ENCODE data around the gene AGAP2. TPM values are rescaled to one million over a fixed set of nuclear protein-coding genes. Genes with fewer than 3 reads are reported as not detected.
A peak's percentile ranks its signal among the peaks of the same experiment; 100 is the strongest.

Gene AGAP2
- total RNA-seq, 1 donor from 2014 or later, result 0.29 TPM

- peaks cover 12% of the 10 kb centered on the region for H3K4me1 Mint-ChIP-seq (ENCODE audit: low read depth)
- H3K36me3 Mint-ChIP-seq (ENCODE audit: insufficient read depth), result peaks cover 9% of the 10 kb centered on the region
- TF ChIP-seq, protein P1, sequence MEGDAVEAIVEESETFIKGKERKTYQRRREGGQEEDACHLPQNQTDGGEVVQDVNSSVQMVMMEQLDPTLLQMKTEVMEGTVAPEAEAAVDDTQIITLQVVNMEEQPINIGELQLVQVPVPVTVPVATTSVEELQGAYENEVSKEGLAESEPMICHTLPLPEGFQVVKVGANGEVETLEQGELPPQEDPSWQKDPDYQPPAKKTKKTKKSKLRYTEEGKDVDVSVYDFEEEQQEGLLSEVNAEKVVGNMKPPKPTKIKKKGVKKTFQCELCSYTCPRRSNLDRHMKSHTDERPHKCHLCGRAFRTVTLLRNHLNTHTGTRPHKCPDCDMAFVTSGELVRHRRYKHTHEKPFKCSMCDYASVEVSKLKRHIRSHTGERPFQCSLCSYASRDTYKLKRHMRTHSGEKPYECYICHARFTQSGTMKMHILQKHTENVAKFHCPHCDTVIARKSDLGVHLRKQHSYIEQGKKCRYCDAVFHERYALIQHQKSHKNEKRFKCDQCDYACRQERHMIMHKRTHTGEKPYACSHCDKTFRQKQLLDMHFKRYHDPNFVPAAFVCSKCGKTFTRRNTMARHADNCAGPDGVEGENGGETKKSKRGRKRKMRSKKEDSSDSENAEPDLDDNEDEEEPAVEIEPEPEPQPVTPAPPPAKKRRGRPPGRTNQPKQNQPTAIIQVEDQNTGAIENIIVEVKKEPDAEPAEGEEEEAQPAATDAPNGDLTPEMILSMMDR (IDR thresholded peaks at IDR 0.05; ENCODE audit: unreplicated experiment), result no peak
- H3K4me3 Mint-ChIP-seq (ENCODE audit: low read depth), result peak overlapping the region; percentile 100
- DNase-seq (ENCODE audit: low spot score, unreplicated experiment), result no peak
- no peak overlapping the region for H3K27ac Mint-ChIP-seq
- H3K9me3 Mint-ChIP-seq (ENCODE audit: low read depth), result no peaks in the 10 kb centered on the region
- H3K27me3 Mint-ChIP-seq, result no peaks in the 10 kb centered on the region
Observed at GRCh38 chr12:57781801-57782200, 43.3 kb upstream of the AGAP2 start.

DNA sequence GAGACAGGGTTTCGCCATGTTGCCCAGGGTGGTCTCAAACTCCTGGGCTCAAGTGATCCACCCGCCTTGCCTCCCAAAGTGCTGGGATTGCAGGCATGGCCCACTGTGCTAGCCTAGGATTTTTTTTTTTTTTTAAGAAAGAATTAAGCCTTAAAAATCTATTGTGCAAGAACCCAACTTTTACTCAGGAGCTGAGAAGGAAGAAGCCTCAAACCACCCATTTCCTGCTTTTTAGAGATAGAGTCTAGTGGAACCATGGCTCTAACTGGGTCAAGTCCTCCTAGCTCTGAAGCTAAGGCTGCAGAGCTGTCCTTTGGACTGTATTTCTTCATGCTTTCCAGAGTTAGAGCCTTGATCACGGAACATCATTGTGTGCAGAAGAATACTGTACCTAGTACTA is 42.7 kb upstream of the AGAP2 start:
- H3K27ac Mint-ChIP-seq, result no peak overlapping the region
- H3K27me3 Mint-ChIP-seq, result no peaks in the 10 kb centered on the region
- DNase-seq (ENCODE audit: low spot score, unreplicated experiment), result no peak
- H3K9me3 Mint-ChIP-seq (ENCODE audit: low read depth), result no peaks in the 10 kb centered on the region
- peaks cover 12% of the 10 kb centered on the region for H3K4me1 Mint-ChIP-seq (ENCODE audit: low read depth)
- peaks cover 6% of the 10 kb centered on the region for H3K36me3 Mint-ChIP-seq (ENCODE audit: insufficient read depth)
- H3K4me3 Mint-ChIP-seq (ENCODE audit: low read depth), result no peak overlapping the region
- TF ChIP-seq, protein P1 (IDR thresholded peaks at IDR 0.05; ENCODE audit: unreplicated experiment), result no peak

DNA sequence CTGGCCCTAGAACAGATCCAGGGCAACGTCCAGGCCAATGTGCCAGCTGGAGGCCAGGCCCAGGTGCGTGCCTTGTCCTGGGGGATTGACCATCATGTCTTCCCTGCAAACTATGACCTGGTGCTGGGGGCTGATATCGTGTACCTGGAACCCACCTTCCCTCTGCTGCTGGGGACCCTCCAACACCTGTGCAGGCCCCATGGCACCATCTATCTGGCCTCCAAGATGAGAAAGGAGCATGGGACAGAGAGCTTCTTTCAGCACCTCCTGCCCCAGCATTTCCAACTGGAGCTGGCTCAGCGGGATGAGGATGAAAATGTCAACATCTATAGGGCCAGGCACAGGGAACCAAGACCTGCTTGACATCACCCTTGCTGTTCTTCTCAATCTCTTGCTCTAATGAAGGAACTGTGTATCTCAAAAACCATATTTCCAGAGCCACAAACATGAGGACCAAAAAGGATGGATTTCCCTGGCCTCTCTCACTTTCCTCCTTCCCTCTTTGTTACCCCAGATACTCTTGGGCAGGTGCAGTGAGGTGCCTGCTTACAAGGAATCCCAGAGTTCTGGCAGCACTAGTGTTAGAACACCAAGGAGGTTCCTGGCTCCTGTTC is 41.8 kb upstream of the AGAP2 start:
- no peak for DNase-seq (ENCODE audit: low spot score, unreplicated experiment)
- no peaks in the 10 kb centered on the region for H3K9me3 Mint-ChIP-seq (ENCODE audit: low read depth)
- TF ChIP-seq, protein P1 (IDR thresholded peaks at IDR 0.05; ENCODE audit: unreplicated experiment), result no peak
- peaks cover 8% of the 10 kb centered on the region for H3K36me3 Mint-ChIP-seq (ENCODE audit: insufficient read depth)
- no peaks in the 10 kb centered on the region for H3K27me3 Mint-ChIP-seq
- H3K27ac Mint-ChIP-seq, result no peak overlapping the region
- H3K4me3 Mint-ChIP-seq (ENCODE audit: low read depth), result no peak overlapping the region
- peaks cover 12% of the 10 kb centered on the region for H3K4me1 Mint-ChIP-seq (ENCODE audit: low read depth)

- Mint-ChIP-seq H3K4me3 (ENCODE audit: low read depth) (no peak overlapping the region), H3K9me3 (ENCODE audit: low read depth) (no peaks in the 10 kb centered on the region), H3K4me1 (ENCODE audit: low read depth) (peaks cover 12% of the 10 kb centered on the region), H3K36me3 (ENCODE audit: insufficient read depth) (peaks cover 8% of the 10 kb centered on the region), H3K27me3 (no peaks in the 10 kb centered on the region), H3K27ac (no peak overlapping the region)
- TF ChIP-seq, protein P1 (IDR thresholded peaks at IDR 0.05; ENCODE audit: unreplicated experiment), result no peak
- DNase-seq (ENCODE audit: low spot score, unreplicated experiment), result no peak
Observed at GRCh38 chr12:57779736-57780135, 41.2 kb upstream of the AGAP2 start.

DNA sequence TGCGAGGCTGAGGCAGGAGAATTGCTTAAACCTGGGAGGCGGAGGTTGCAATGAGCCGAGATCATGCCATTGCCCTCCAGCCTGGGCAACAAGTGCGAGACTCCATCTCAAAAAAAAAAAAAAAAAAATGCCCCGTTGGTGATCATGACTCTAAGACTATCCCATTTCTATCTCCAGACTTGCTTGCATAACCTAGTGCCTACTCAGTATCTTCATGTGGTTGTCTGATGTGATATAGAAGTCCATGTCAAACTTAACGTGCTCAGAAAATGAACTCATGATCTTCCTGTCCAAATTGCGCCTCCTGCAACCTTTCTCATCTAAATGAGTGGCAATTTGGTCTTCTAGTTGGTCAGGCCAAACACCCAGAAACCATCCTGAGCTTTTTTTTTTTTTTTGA is 39.4 kb upstream of the AGAP2 start:
- peaks cover 7% of the 10 kb centered on the region for H3K4me1 Mint-ChIP-seq (ENCODE audit: low read depth)
- DNase-seq (ENCODE audit: low spot score, unreplicated experiment), result no peak
- peaks cover 5% of the 10 kb centered on the region for H3K36me3 Mint-ChIP-seq (ENCODE audit: insufficient read depth)
- H3K9me3 Mint-ChIP-seq (ENCODE audit: low read depth), result no peaks in the 10 kb centered on the region
- peaks cover 1% of the 10 kb centered on the region for H3K27me3 Mint-ChIP-seq
- H3K27ac Mint-ChIP-seq, result no peak overlapping the region
- TF ChIP-seq, protein P1 (IDR thresholded peaks at IDR 0.05; ENCODE audit: unreplicated experiment), result no peak
- no peak overlapping the region for H3K4me3 Mint-ChIP-seq (ENCODE audit: low read depth)

All from progenitor cell of endocrine pancreas (in vitro differentiated cells).